HG02870 (cell line): ENCODE results near the gene ESYT3.

Experiments
- ATAC-seq: cut with Tn5 transposase; IDR thresholded peaks from one replicate; pipeline ENCODE4 v1.9.1; 2021; ENCODE audit warnings: mild to moderate bottlenecking, moderate library complexity; ENCODE audit not compliant: unreplicated experiment

Gene ESYT3

DNA sequence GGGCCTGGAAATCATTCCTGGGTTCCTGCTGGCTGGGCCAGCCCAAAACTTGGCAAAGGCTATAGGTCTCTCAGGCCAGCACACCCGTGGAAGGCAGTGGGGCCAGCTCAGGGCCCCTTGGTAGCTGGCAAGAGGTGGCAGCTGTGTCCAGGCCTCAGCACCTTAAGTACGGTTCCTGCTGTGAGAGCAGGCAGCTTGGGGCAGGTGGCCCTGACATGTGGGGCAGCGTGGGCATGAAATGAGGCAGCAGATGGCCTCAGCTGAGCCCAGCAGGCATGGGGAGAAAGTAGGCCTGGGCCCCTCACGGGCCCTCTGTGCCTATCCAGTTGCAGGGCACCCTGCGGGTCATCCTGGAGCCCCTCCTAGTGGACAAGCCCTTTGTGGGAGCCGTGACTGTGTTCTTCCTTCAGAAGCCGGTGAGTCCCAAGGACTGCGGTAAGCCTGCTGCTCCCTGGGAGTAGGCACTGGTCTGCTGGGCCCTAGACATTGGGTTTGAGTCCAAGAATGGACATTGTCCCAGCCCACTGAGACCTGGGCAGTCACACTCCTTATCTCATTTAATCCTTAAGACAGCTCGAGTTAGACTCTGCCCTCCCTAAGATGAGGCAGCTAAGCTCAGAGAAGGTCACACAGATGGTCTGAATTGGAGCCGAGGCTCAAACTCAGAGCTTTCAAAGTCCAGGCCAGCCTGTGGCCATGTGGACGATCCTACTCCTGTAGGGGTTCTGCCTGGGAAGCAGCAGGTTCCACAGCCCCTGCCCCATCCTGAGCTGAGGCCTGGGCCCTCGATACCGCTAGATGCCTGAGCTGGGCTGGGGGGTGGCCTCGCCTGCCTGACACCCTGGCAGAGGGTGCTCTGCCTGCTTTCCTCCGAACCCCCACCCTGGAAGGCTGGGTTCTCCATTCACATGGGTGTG lies 25.5 kb downstream of the ESYT3 start:
- ATAC-seq, result no peak

- no peak for ATAC-seq
Observed at GRCh38 chr3:138460536-138461205, 26.3 kb downstream of the ESYT3 start.

GRCh38 chr3:138461246-138461645 lies 26.8 kb downstream of the ESYT3 start:
- ATAC-seq, result no peak

GRCh38 chr3:138461896-138462295 lies 27.5 kb downstream of the ESYT3 start:
- ATAC-seq, result no peak

DNA sequence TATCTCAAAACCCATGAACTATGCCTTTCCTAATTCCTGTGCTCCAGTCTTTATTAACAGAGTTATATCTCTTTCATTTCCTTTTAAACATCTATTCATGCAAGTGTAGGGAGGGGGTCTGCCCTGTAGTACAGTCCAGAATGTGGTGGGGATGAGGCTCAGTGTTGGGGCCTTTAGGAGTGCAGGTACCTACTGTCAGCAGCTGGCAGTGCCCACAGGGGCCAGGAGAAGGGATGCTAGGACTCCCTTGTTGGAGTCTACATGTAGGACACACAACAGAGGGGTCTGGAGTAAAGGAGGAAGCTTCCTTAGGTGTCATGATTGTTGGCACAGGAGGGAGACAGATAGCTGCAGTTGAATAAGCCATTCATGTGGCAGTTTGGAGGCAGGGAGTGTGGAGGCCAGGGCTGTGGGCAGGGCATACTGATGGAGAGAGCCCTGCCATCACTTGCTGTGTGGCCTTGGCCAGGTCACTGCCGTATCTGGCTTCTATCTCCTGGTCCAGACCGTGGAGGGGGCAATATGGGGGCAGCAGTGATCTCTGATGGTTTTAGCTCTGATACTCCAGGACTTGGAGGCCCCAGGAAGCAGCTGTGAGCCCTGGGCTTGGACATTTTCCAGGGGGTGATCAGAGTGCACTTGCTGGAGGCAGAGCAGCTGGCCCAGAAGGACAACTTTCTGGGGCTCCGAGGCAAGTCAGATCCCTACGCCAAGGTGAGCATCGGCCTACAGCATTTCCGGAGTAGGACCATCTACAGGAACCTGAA lies 29.5 kb downstream of the ESYT3 start:
- no peak for ATAC-seq

GRCh38 chr3:138464491-138464860 lies 30.1 kb downstream of the ESYT3 start:
- ATAC-seq, result no peak

- no peak for ATAC-seq
Observed at GRCh38 chr3:138465451-138465850, 31.0 kb downstream of the ESYT3 start.

DNA sequence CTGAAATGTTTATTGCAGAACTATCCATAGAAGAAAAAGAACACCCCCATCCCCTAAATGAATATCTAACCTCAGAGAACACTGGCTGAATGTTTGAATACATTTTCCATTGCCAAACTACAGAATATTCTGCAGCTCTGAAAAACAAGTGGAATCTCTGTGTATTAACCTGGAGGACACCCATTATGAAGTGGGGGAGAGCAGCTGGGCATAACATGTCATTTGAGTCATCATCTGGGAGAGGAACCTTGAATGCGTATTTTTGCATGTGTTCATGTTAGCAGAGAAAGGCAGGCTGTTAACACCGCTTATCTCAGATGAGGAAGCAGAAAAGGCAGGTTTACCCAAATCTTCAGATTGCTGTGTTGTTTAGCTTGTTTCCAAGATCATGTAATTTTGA lies 31.5 kb downstream of the ESYT3 start:
- no peak for ATAC-seq

- ATAC-seq, result no peak
Observed at GRCh38 chr3:138467931-138468330, 33.5 kb downstream of the ESYT3 start.

DNA sequence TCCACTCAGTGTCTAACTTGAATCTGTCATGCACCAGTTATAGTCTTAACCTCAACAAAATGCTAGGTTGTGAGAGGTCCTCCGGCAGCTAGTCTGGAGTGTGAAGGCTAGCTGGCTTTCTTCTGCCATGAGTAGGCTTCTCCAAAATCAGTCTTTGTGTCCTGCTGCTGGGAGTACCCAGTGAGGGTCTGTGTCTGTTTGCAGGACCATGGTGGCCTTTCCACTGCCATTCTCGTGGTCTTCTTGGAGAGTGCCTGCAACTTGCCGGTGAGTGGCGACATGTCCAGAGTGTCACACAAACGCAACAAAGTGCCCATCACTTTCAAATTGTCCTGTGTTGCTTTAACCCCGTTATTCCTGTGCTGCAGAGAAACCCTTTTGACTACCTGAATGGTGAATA lies 34.0 kb downstream of the ESYT3 start:
- ATAC-seq, result no peak

GRCh38 chr3:138468886-138469285 lies 34.5 kb downstream of the ESYT3 start:
- no peak for ATAC-seq

GRCh38 chr3:138469874-138470273 lies 35.5 kb downstream of the ESYT3 start:
- ATAC-seq, result no peak

GRCh38 chr3:138470687-138471086 lies 36.3 kb downstream of the ESYT3 start:
- ATAC-seq, result no peak

- no peak for ATAC-seq
Observed at GRCh38 chr3:138471481-138471880, 37.1 kb downstream of the ESYT3 start.

DNA sequence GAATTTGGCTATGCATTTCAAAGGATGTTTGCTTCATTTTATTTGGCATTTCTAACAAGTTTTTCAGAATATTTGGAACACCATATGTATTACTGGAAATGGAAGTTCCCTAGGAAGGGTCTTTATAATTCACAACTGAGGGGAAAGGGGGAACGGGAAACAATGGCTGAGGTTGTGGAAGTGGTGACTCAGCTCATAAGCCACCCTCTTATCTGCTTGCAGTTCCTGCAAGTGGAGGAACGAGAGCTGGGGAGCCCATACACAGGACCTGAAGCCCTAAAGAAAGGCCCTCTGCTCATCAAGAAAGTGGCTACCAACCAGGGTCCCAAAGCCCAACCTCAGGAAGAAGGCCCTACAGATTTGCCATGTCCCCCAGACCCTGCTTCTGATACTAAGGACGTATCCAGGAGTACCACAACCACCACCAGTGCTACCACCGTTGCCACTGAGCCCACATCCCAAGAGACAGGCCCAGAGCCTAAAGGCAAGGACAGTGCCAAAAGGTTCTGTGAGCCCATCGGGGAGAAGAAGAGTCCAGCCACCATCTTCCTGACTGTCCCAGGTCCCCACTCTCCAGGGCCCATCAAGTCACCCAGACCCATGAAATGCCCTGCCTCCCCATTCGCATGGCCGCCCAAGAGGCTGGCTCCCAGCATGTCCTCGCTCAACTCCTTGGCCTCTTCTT lies 37.9 kb downstream of the ESYT3 start:
- no peak for ATAC-seq

DNA sequence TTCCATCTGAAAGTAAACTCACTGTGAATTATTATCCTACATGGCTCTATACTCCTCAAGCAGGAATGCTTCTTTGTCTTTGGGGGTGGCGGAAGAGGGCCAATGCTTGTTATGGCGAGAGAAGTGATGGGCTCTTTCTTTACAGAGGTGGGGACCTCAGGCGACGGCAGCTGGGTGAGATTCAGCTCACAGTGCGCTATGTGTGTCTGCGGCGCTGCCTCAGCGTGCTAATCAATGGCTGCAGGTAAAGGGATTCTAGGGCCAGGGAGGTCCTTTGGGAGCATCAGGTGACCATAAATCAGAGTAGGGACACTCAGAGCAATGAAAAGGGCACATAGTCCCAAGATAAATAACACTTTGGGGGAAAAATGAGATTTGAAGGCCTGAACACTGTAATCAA lies 39.0 kb downstream of the ESYT3 start:
- no peak for ATAC-seq

GRCh38 chr3:138474163-138474562 lies 39.7 kb downstream of the ESYT3 start:
- no peak for ATAC-seq

- ATAC-seq, result no peak
Observed at GRCh38 chr3:138476526-138476925, 42.1 kb downstream of the ESYT3 start.

GRCh38 chr3:138477120-138477519 lies 42.7 kb downstream of the ESYT3 start:
- ATAC-seq, result no peak

- ATAC-seq, result no peak
Observed at GRCh38 chr3:138477801-138478200, 43.4 kb downstream of the ESYT3 start.

GRCh38 chr3:138479438-138479863 lies 45.0 kb downstream of the ESYT3 start:
- no peak for ATAC-seq
